RWPE2 (cell line): ENCODE measurements around the gene TACR3.
"Not testable (repeated sequence)": the region's sequence is repeated elsewhere in the genome, so short reads cannot be mapped to it uniquely, and the experiment has no call there.

ENCODE experiments used
- ATAC-seq: fragments of 200-7000 bp; cut with Tn5 transposase; 3 replicates; pipeline ENCODE4 v1.9.1; 2021; ENCODE audit warnings: low read depth
- DNase-seq: peaks from one replicate; pipeline ENCODE4 v3.0.0-alpha.2; 2020; ENCODE audit warnings: low spot score
- H3K27ac ChIP-seq: fragments of 450-650 bp; 2 replicates; pipeline ENCODE4 v1.5.1; 2017; ENCODE audit warnings: mild to moderate bottlenecking; ENCODE audit not compliant: poor library complexity, severe bottlenecking
- H3K27me3 ChIP-seq: fragments of 250-450 bp; sonication (Bioruptor Pico); 2 replicates; pipeline ENCODE4 v1.5.1; 2021; ENCODE audit warnings: mild to moderate bottlenecking, moderate library complexity; ENCODE audit not compliant: insufficient read depth, poor library complexity, severe bottlenecking
- H3K36me3 ChIP-seq: fragments of 250-450 bp; sonication (Bioruptor Pico); 2 replicates; pipeline ENCODE4 v1.5.1; 2020; ENCODE audit warnings: low read depth, mild to moderate bottlenecking, moderate library complexity
- H3K4me1 ChIP-seq: fragments of 250-450 bp; sonication (Bioruptor Pico); 2 replicates; pipeline ENCODE4 v1.5.1; 2021; ENCODE audit warnings: mild to moderate bottlenecking, moderate library complexity; ENCODE audit not compliant: insufficient read depth, poor library complexity, severe bottlenecking
- H3K4me3 ChIP-seq: fragments of 250-450 bp; sonication (Bioruptor Pico); 2 replicates; pipeline ENCODE4 v1.5.1; 2021; ENCODE audit warnings: mild to moderate bottlenecking, moderate library complexity; ENCODE audit not compliant: severe bottlenecking
- H3K9me3 ChIP-seq: fragments of 250-450 bp; sonication (Bioruptor Pico); 2 replicates; pipeline ENCODE4 v1.5.1; 2021; ENCODE audit warnings: mild to moderate bottlenecking, moderate library complexity; ENCODE audit not compliant: severe bottlenecking
- TF ChIP-seq, protein P1 (sequence below): fragments of 450-650 bp; IDR thresholded peaks from one replicate; pipeline ENCODE4 v1.5.1; 2017; ENCODE audit warnings: mild to moderate bottlenecking, moderate library complexity; ENCODE audit not compliant: poor library complexity, severe bottlenecking

Gene TACR3

DNA sequence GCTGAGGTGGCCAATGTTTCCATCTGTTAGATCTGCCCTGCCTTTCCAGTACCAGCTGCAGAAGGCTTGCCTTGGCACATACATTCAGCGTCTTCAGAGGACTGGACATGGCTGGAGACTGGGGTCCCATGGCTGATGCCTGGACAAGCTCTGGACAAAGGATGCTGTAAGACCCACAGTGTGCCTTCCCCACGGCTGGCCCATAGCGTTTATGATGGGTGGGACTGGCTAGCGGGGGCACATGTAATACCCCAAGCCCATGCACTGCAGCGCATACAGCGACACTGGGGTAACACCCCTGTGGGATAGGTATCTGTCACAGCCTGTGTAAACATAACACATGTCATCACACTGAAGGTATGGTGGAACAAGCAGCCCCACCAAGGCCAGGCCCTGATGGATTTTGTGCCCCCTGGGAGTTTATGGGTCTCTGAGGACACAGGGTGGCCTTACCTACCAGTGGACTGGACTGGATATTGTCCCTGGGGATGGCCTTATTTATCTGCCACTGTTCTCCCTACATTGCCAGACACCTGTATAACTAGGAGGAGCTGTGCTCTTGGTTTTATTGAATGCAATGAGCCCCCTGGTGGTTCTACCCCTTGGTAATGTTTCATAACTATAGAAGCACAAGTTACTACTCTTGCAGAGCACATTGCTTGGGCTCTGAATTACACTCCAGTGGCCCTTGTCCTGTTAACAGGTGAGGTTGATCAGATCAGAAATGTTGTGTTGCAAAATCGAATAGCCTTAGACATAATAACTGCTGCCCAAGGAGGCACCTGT, 34.3 kb upstream of the TACR3 start:
- Histone ChIP-seq H3K4me3 (no peak overlapping the region), H3K4me1 (peaks cover 4% of the 10 kb centered on the region), H3K27me3 (no peaks in the 10 kb centered on the region), H3K36me3 (no peaks in the 10 kb centered on the region), H3K27ac (no peak overlapping the region), H3K9me3 (no peaks in the 10 kb centered on the region)
- DNase-seq = no peak
- no peak for ATAC-seq
- TF ChIP-seq, protein P1, sequence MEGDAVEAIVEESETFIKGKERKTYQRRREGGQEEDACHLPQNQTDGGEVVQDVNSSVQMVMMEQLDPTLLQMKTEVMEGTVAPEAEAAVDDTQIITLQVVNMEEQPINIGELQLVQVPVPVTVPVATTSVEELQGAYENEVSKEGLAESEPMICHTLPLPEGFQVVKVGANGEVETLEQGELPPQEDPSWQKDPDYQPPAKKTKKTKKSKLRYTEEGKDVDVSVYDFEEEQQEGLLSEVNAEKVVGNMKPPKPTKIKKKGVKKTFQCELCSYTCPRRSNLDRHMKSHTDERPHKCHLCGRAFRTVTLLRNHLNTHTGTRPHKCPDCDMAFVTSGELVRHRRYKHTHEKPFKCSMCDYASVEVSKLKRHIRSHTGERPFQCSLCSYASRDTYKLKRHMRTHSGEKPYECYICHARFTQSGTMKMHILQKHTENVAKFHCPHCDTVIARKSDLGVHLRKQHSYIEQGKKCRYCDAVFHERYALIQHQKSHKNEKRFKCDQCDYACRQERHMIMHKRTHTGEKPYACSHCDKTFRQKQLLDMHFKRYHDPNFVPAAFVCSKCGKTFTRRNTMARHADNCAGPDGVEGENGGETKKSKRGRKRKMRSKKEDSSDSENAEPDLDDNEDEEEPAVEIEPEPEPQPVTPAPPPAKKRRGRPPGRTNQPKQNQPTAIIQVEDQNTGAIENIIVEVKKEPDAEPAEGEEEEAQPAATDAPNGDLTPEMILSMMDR = no peak

DNA sequence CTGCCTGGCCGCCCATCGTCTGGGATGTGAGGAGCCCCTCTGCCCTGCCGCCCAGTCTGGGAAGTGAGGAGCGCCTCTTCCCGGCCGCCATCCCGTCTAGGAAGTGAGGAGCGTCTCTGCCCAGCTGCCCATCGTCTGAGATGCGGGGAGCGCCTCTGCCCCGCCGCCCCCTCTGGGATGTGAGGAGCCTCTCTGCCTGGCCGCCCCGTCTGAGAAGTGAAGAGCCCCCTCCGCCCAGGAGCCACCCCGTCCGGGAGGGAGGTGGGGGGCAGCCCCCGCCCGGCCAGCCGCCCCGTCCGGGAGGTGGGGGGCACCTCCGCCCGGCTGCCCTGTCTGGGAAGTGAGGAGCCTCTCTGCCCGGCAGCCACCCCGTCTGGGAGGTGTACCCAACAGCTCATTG, 3.4 kb upstream of the TACR3 start:
- not testable (repeated sequence) for ATAC-seq, H3K36me3 ChIP-seq, DNase-seq

DNA sequence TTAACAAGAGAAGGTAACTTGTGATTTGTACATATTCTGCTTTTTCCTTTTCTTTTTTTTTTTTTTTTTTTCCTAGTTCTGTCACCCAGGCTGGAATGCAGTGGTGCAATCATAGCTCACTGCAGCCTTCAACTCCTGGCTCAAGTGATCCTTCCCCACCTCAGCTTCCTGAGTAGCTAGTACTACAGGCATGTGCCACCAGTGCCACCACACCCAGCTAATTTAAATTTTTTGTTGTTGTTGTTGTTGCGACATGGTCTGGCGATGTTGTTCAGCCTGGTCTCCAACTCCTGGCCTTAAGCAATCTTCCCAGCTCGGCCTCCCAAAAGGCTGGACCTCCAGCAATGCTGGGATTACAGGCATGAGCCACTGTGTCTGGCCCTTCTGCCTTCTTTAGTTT, 1.5 kb upstream of the TACR3 start:
- H3K27me3 ChIP-seq = peaks cover 28% of the 10 kb centered on the region
- TF ChIP-seq, protein P1 = no peak
- no peaks in the 10 kb centered on the region for H3K9me3 ChIP-seq
- no peak for DNase-seq
- no peak for ATAC-seq
- H3K36me3 ChIP-seq = no peaks in the 10 kb centered on the region
- H3K4me1 ChIP-seq = no peaks in the 10 kb centered on the region
- no peak overlapping the region for H3K4me3 ChIP-seq
- H3K27ac ChIP-seq = no peak overlapping the region

More for the DNA sequence above, 3.4 kb upstream of the TACR3 start:
- H3K9me3 ChIP-seq, H3K4me1 ChIP-seq, H3K27ac ChIP-seq, H3K4me3 ChIP-seq: not testable (repeated sequence)
- peaks cover 23% of the 10 kb centered on the region for H3K27me3 ChIP-seq

DNA sequence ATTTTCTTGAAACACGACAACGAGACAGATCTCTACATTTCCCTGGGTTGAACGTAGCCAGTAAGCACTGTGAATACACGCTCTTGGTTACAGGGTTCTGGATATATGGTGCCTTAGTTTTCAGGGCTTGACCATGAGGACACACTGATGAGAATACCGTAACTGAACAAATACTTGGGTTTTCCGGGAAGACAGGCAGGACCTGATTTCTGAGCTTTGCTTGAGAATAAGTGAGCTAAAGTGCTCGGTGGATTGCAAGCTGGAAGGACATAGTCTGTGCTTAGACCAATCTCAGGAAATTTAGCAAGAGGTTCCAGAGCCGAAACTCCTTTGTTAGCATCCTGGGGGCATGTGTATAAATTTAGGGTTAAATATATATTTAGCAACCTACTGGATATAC, 876 bp upstream of the TACR3 start:
- ATAC-seq (no peak), DNase-seq (no peak)
- Histone ChIP-seq H3K27me3 (peaks cover 28% of the 10 kb centered on the region), H3K36me3 (no peaks in the 10 kb centered on the region), H3K27ac (no peak overlapping the region), H3K9me3 (no peaks in the 10 kb centered on the region), H3K4me1 (no peaks in the 10 kb centered on the region), H3K4me3 (no peak overlapping the region)
- TF ChIP-seq, protein P1 = no peak

DNA sequence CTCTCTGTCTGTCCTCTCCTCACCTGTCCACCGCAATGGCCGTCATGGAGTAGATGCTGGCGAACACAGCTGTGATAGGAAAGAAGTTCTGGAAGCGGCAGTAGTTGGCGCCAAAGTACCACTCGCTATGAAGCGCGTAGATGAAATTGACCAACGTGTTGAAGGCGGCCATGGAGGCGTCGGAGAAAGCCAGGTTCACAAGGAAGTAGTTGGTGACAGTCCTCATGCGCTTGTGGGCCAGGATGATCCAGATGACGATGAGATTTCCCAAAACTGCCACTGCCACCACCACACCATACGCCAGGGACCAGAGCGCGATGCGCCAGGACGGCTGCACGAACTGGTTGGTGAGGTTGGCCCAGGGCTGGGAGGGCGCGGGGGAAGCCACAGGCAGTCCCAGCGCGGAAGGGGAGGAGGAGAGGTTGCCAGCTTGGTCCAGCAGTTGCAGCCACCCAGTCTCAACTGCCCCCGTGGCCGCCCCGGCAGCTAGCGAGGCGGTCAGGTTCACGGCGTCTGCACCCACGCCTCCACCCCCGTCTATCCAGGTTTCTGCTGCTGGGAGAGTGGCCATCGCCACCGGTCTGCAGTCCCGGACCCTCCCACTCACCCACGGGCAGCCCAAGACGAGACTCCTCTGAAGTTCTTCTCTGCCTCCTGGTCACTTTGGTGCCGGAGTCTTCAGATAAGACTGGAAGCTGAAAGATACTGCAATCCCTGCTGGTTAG, 518 bp downstream of the TACR3 start:
- H3K9me3 ChIP-seq = no peaks in the 10 kb centered on the region
- H3K27ac ChIP-seq = no peak overlapping the region
- peak; percentile 56 for ATAC-seq
- DNase-seq = no peak
- peaks cover 28% of the 10 kb centered on the region for H3K27me3 ChIP-seq
- H3K4me3 ChIP-seq = no peak overlapping the region
- no peaks in the 10 kb centered on the region for H3K4me1 ChIP-seq
- TF ChIP-seq, protein P1 = peak; percentile 7
- no peaks in the 10 kb centered on the region for H3K36me3 ChIP-seq
